ENCODE measurements around the gene REL.

Gene REL

DNA sequence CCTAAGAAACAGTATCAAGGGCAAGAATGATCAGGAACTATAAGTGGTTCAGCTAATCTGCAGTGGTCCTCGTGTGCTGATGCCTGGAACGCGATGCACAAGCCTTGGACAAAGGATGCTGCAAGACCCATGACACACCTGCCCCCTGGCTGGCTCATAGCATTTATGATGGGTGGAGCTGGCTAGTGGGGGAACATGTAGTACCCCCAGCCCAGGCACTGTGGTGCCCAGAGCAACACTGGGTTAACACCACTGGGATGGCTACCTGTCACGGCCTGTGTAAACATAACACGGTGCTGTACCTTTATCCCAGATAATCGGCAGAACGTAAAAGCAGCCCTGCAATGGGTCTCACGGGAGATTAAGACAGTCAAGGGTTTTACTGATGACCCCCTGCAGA, 75.8 kb downstream of the REL start:
- Histone ChIP-seq H3K27ac (ENCODE audit: poor library complexity, severe bottlenecking) (peak overlapping the region; percentile 94), H3K9me3 (ENCODE audit: severe bottlenecking) (no peaks in the 10 kb centered on the region), H3K27me3 (ENCODE audit: insufficient read depth, poor library complexity, severe bottlenecking) (no peaks in the 10 kb centered on the region), H3K4me1 (ENCODE audit: insufficient read depth, poor library complexity, severe bottlenecking) (peaks cover 45% of the 10 kb centered on the region), H3K36me3 (ENCODE audit: low read depth) (no peaks in the 10 kb centered on the region), H3K4me3 (ENCODE audit: severe bottlenecking) (no peak overlapping the region)
- no peak for DNase-seq (ENCODE audit: low spot score)
- no peak for ATAC-seq (ENCODE audit: low read depth)
- TF ChIP-seq, protein P1, sequence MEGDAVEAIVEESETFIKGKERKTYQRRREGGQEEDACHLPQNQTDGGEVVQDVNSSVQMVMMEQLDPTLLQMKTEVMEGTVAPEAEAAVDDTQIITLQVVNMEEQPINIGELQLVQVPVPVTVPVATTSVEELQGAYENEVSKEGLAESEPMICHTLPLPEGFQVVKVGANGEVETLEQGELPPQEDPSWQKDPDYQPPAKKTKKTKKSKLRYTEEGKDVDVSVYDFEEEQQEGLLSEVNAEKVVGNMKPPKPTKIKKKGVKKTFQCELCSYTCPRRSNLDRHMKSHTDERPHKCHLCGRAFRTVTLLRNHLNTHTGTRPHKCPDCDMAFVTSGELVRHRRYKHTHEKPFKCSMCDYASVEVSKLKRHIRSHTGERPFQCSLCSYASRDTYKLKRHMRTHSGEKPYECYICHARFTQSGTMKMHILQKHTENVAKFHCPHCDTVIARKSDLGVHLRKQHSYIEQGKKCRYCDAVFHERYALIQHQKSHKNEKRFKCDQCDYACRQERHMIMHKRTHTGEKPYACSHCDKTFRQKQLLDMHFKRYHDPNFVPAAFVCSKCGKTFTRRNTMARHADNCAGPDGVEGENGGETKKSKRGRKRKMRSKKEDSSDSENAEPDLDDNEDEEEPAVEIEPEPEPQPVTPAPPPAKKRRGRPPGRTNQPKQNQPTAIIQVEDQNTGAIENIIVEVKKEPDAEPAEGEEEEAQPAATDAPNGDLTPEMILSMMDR (IDR thresholded peaks at IDR 0.05; ENCODE audit: poor library complexity, severe bottlenecking) = no peak

GRCh38 chr2:60957643-60958042, 76.3 kb downstream of the REL start:
- H3K27me3 ChIP-seq (ENCODE audit: insufficient read depth, poor library complexity, severe bottlenecking) = no peaks in the 10 kb centered on the region
- TF ChIP-seq, protein P1 (IDR thresholded peaks at IDR 0.05; ENCODE audit: poor library complexity, severe bottlenecking) = no peak
- ATAC-seq (ENCODE audit: low read depth) = peak; percentile 4; the same call in 1 of the 3 replicates
- no peaks in the 10 kb centered on the region for H3K36me3 ChIP-seq (ENCODE audit: low read depth)
- DNase-seq (ENCODE audit: low spot score) = peak; percentile 80
- no peak overlapping the region for H3K4me3 ChIP-seq (ENCODE audit: severe bottlenecking)
- H3K27ac ChIP-seq (ENCODE audit: poor library complexity, severe bottlenecking) = peak overlapping the region; percentile 94
- peaks cover 46% of the 10 kb centered on the region for H3K4me1 ChIP-seq (ENCODE audit: insufficient read depth, poor library complexity, severe bottlenecking)
- H3K9me3 ChIP-seq (ENCODE audit: severe bottlenecking) = no peaks in the 10 kb centered on the region

DNA sequence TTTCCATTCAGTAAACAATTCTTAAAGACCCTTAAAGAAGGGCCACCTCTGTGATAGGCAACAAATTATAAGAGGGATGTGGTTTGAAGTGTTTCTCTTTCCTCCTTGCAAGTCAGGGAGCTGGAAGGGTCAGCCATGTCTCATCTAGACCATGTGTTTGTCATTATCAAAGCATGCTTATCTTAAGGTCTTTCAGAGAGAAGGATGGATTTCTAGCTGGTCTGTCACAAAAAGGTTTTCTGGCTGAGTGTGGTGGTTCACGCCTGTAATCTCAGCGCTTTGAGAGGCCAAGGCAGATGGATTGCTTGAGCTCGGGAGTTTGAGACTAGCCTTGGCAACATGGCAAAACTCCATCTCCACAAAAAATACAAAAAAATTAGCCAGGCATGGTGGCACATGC, 77.0 kb downstream of the REL start:
- H3K27me3 ChIP-seq (ENCODE audit: insufficient read depth, poor library complexity, severe bottlenecking) = no peaks in the 10 kb centered on the region
- no peaks in the 10 kb centered on the region for H3K36me3 ChIP-seq (ENCODE audit: low read depth)
- ATAC-seq (ENCODE audit: low read depth) (no peak), DNase-seq (ENCODE audit: low spot score) (no peak)
- H3K27ac ChIP-seq (ENCODE audit: poor library complexity, severe bottlenecking) = peak overlapping the region; percentile 94
- peaks cover 46% of the 10 kb centered on the region for H3K4me1 ChIP-seq (ENCODE audit: insufficient read depth, poor library complexity, severe bottlenecking)
- no peaks in the 10 kb centered on the region for H3K9me3 ChIP-seq (ENCODE audit: severe bottlenecking)
- TF ChIP-seq, protein P1 (IDR thresholded peaks at IDR 0.05; ENCODE audit: poor library complexity, severe bottlenecking) = no peak
- H3K4me3 ChIP-seq (ENCODE audit: severe bottlenecking) = no peak overlapping the region

GRCh38 chr2:60958800-60959199, 77.4 kb downstream of the REL start:
- peak; percentile 86 for ATAC-seq (ENCODE audit: low read depth)
- Histone ChIP-seq H3K27me3 (ENCODE audit: insufficient read depth, poor library complexity, severe bottlenecking) (no peaks in the 10 kb centered on the region), H3K4me1 (ENCODE audit: insufficient read depth, poor library complexity, severe bottlenecking) (peaks cover 46% of the 10 kb centered on the region), H3K27ac (ENCODE audit: poor library complexity, severe bottlenecking) (peak overlapping the region; percentile 94), H3K4me3 (ENCODE audit: severe bottlenecking) (no peak overlapping the region), H3K36me3 (ENCODE audit: low read depth) (no peaks in the 10 kb centered on the region), H3K9me3 (ENCODE audit: severe bottlenecking) (no peaks in the 10 kb centered on the region)
- no peak for DNase-seq (ENCODE audit: low spot score)
- TF ChIP-seq, protein P1 (IDR thresholded peaks at IDR 0.05; ENCODE audit: poor library complexity, severe bottlenecking) = no peak

GRCh38 chr2:60959501-60959900, 78.1 kb downstream of the REL start:
- ATAC-seq (ENCODE audit: low read depth) (no peak), DNase-seq (ENCODE audit: low spot score) (no peak)
- Histone ChIP-seq H3K27ac (ENCODE audit: poor library complexity, severe bottlenecking) (peak overlapping the region; percentile 94), H3K4me3 (ENCODE audit: severe bottlenecking) (no peak overlapping the region), H3K4me1 (ENCODE audit: insufficient read depth, poor library complexity, severe bottlenecking) (peaks cover 46% of the 10 kb centered on the region), H3K9me3 (ENCODE audit: severe bottlenecking) (no peaks in the 10 kb centered on the region), H3K36me3 (ENCODE audit: low read depth) (no peaks in the 10 kb centered on the region), H3K27me3 (ENCODE audit: insufficient read depth, poor library complexity, severe bottlenecking) (no peaks in the 10 kb centered on the region)
- TF ChIP-seq, protein P1 (IDR thresholded peaks at IDR 0.05; ENCODE audit: poor library complexity, severe bottlenecking) = no peak

Measured in RWPE2 (cell line).